GM21737 (cell line): ENCODE measurements around the gene PEX6.

Source experiments
- ATAC-seq: cut with Tn5 transposase; IDR thresholded peaks from one replicate; pipeline ENCODE4 v1.9.1; 2021; ENCODE audit warnings: mild to moderate bottlenecking, moderate library complexity; ENCODE audit not compliant: unreplicated experiment

The PEX6 gene

DNA sequence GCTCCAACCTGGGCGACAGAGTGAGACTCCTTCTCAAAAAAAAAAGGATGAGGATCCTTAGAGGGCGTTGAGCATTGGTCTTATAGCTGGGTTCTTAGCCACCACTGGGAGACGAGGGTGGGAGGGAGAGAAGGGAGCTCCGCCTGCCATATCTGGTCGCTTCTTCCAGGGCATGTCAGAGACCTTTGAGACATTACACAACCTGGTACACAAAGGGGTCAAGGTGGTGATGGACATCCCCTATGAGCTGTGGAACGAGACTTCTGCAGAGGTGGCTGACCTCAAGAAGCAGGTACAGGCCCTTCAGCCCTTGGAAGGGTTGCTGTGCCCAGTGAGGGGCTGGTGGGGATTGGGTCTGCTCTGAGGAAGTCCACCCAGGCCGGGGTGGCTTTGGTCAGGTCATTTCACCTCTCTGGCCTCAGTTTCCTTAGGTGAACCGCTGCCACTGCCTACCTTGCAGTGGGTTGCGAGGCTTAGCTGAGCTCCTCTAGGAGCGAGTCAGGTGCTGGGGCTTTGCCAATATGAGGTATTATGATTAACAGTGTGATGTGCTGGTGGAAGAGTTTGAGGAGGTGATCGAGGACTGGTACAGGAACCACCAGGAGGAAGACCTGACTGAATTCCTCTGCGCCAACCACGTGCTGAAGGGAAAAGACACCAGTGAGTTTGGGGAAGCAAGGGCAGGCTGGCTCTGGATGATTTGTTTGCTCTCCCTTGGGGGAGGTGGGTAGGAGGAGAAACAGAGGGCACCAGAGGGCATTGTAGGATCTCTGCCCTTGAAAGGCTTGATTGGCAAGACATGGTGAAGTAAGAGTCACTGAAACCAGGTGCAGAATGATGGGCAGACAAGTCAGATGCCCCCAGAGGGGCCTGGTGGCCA lies 41.2 kb downstream of the PEX6 start:
- no peak for ATAC-seq

DNA sequence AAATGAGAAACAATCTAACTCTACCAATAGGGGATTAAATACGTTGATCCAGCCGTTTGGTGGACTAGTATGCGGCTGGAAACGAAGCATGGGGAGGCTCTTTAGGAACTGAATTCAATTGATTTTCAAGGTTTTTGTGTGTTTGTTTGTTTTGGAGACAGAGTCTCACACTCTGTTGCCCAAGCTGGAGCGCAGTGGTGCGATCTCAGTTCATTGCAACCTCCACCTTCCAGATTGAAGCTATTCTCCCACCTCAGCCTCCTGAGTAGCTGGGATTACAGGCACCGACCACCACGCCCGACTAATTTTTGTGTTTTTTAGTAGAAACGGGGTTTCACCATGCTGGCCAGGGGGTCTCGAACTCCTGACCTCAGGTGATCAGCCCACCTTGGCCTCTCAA lies 42.6 kb downstream of the PEX6 start:
- no peak for ATAC-seq

GRCh38 chr6:42935322-42935721 lies 43.7 kb downstream of the PEX6 start:
- no peak for ATAC-seq

DNA sequence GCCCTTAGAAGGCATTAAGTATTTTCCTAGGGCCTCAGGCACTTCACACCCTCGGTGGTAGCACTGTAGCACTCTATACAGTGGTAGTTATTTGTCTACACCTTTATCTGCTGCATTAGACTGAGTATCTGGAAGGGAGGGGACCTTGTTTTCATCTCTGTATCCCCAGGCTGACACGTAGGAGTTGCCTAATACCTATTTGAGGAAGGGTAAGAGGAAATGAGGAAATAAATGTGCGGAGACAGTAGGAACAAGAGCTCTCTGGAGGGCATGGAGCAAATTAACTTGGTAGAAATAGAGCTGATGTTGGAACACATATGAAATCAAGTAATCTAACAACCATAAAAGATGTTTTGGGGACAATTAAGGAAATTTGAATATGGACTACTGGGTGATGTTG lies 45.8 kb downstream of the PEX6 start:
- no peak for ATAC-seq

GRCh38 chr6:42932412-42932811 lies 46.6 kb downstream of the PEX6 start:
- ATAC-seq, result no peak

DNA sequence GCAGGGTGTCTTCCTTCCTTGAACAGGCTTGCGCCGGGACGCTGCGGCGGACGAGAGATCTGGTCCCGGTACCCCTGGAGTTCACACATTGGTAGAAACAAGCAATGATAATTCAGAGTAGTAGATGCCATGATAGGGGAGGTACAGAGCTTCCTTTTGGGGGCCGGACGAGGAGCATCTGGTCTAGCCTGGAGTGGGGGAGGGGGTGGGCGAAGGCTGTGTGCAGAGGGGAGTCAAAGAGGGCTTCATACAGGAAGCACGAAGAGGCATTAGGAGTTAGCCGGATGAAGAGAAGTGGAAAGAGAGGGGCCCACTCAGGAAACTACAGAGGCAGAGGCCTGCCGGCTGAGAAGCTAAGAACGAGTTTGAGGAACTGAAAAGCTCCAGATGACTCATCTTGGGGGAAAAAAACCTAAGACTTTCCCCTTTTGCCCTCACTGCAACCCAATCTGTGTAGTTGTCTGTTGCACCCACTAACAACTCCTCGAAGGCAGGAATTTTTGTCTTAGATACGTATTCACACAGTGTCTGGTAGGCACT lies 49.1 kb downstream of the PEX6 start:
- peak; percentile 49 for ATAC-seq

DNA sequence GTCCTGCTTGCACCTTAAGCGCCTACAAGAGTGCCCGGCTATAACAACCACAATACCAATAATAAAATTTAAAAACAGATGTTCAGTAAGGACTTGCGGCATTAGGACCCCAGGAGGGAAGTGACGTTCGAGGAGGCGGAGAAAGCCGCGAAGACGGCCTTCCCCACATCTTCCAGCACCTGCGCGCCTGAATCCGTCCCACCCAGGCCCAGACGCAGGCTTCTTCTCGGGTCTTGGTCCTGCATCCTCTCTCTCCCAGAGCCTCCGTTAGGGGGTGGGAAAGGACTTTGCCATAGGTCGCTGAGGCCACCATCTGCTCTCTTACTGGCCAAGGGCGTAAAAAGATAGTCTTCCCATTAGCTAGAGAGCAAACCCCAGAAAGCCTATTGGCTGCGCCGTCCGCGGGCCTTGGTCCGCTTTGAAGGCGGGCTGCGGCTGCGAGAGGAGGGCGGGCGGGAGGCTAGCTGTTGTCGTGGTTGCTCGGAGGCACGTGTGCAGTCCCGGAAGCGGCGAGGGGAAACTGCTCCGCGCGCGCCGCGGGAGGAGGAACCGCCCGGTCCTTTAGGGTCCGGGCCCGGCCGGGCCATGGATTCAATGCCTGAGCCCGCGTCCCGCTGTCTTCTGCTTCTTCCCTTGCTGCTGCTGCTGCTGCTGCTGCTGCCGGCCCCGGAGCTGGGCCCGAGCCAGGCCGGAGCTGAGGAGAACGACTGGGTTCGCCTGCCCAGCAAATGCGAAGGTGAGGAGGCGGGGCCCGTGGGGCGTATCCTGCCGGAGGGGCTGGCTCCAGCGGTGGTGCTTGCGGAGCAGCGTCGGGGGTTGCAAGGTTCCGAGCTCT lies 49.8 kb downstream of the PEX6 start, which contains the start of gene CNPY3:
Gene CNPY3, plus strand, starts transcription at position 495 of the 835 bp plus-strand sequence. Its CDS starts 91 bp downstream, at position 586.
- ATAC-seq, result peak; percentile 67

- no peak for ATAC-seq
Measured at GRCh38 chr6:42925248-42925857, 53.6 kb downstream of the PEX6 start.

DNA sequence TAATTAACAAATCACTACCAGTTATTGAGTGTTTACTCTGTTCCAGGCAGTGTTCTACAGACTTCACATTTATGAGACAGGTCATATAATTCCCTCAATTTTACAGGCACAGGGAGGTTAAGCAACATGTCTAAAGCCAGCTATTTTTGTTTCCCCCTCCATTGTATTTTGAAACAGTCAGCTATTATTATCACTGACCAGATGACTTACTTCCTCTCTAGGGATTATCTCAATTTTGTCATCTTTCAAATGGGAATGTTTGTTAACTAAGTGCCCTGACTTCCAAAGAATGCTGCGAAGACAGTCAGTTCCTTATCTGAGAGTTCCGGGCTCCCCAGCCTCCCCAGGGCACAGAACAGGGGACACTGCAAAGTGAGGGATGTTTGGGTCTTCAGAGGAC lies 55.3 kb downstream of the PEX6 start:
- ATAC-seq, result no peak

- no peak for ATAC-seq
Measured at GRCh38 chr6:42921801-42922200, 57.2 kb downstream of the PEX6 start.

DNA sequence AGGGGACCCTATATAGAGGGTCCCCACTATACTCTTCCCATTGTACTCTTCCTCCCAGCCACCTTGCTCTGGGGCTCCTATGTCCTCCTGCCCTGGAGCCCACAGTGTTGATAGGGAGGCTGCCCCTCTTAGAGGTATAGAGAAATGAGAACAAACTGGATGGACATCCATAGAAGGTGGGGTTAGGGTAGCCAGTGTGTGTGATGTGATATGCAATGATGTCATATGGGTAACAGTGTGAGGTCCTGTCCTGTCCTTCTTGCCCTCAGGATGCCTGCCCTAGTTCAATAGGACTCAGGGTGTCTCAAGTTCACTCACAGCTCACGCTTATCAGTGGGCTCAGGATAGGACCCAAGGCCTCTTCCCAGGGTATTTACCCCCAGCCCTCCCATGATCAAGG lies 62.7 kb downstream of the PEX6 start:
- ATAC-seq, result no peak

DNA sequence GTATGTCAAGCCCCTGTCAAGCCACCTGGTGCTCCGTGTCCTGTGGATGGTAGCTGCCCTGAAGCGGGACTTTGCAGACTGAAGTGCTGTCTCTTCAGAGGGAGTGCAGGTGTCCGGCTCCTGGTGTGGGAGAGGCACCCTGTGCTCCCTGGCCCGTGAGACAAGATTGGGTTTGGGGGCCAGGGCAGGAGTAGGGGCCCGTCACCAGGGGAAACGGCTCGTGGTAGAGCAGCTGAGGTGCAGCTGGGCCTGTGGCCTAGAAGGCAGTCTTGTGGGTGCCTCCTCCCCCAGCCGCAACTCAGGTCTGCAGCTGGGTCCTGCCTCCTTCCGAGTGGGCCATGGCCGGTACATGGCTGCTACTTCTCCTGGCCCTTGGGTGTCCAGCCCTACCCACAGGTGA lies 63.2 kb downstream of the PEX6 start, which contains the start of gene PTCRA:
Gene PTCRA, plus strand, starts transcription at position 322 of the 400 bp plus-strand sequence. Its CDS starts 17 bp downstream, at position 339.
- ATAC-seq, result no peak

DNA sequence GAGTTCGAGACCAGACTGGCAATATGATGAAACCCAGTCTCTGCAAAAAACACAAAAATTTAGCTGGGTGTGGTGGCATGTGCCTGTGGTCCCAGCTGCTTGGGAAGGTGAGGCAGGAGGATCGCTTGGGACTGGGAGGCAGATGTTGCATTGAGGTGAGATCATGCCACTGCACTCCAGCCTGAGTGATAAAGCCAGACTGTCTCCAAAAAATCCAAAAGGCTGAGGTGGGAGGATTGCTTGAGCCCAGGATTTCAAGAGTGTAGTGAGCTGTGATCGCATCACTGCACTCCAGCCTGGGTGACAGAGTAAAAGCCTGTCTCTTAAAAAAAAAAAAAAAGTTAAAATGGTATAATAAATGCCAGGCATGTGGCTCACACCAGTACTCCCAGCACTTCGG lies 64.4 kb downstream of the PEX6 start:
- no peak for ATAC-seq
